Lung (tissue), 12 donors: ENCODE measurements around the gene MTUS2. TPM values are rescaled to one million over a fixed set of nuclear protein-coding genes. Genes with fewer than 3 reads are reported as not detected.

ENCODE experiments used
- ATAC-seq: fragments of 200-7000 bp; cut with Tn5 transposase; one replicate; pipeline ENCODE4 v1.9.1; 2020; ENCODE audit warnings: moderate number of reproducible peaks; ENCODE audit not compliant: insufficient read depth, low FRiP score
- DNase-seq, 3 donors: peaks; one replicate each; pipeline ENCODE4 v3.0.0-alpha.2; 2013 to 2017
- H3K27ac ChIP-seq, 2 donors: one replicate each; pipeline ENCODE4 v1.5.1; 2013; ENCODE audit warnings: mild to moderate bottlenecking in 2 of 2, moderate library complexity in 2 of 2, control low read depth in 1 of 2, inconsistent platforms in 1 of 2, low read depth in 1 of 2, low read length in 1 of 2
- H3K27me3 ChIP-seq, 3 donors: one replicate each; pipeline ENCODE4 v1.5.1; 2013; ENCODE audit warnings: low read length in 2 of 3; ENCODE audit not compliant: control insufficient read depth in 3 of 3, insufficient read depth in 3 of 3
- H3K36me3 ChIP-seq, 4 donors: one replicate each; pipeline ENCODE4 v1.5.1; 2013; ENCODE audit warnings: low read length in 4 of 4, mild to moderate bottlenecking in 1 of 4, moderate library complexity in 1 of 4; ENCODE audit not compliant: control insufficient read depth in 4 of 4, insufficient read depth in 4 of 4
- H3K4me1 ChIP-seq, 5 donors: one replicate each; pipeline ENCODE4 v1.5.1; 2013; ENCODE audit warnings: low read length in 5 of 5, mild to moderate bottlenecking in 2 of 5, moderate library complexity in 1 of 5; ENCODE audit not compliant: control insufficient read depth in 5 of 5, insufficient read depth in 5 of 5
- H3K4me3 ChIP-seq: one replicate; pipeline ENCODE4 v1.5.1; 2013; ENCODE audit warnings: mild to moderate bottlenecking, control low read depth, moderate library complexity
- H3K9ac ChIP-seq, 2 donors: one replicate each; pipeline ENCODE4 v1.5.1; 2013; ENCODE audit warnings: low read length in 2 of 2, control low read depth in 1 of 2; ENCODE audit not compliant: insufficient read depth in 1 of 2
- H3K9me3 ChIP-seq, 4 donors: one replicate each; pipeline ENCODE4 v1.5.1; 2013; ENCODE audit warnings: low read length in 3 of 4, mild to moderate bottlenecking in 1 of 4, moderate library complexity in 1 of 4; ENCODE audit not compliant: control insufficient read depth in 4 of 4, insufficient read depth in 3 of 4
- WGBS, 2 donors: extraction: QIAGEN DNeasy Blood & Tissue Kit; methylation state at CpG; one replicate each; pipeline ENCODE4 v1.1.7; 2013; 5-methylcytosine and 5-hydroxymethylcytosine counted together
- polyA plus RNA-seq, 2 donors: library from polyadenylated mRNA; stranded (reverse); fragments of 200-250 nt; gene quantifications; one replicate each; pipeline ENCODE4 v1.2.1, GENCODE V29; 2013
- total RNA-seq, 2 donors: library from RNA; depleted of rRNA in 1 of 2; stranded (reverse); fragments of >200 nt in 1 of 2; gene quantifications; one replicate each; pipeline ENCODE4 v1.2.1, GENCODE V29; 2014 to 2021
- TF ChIP-seq, protein P1 (sequence below): IDR thresholded peaks from 2 replicates; pipeline ENCODE4 v1.5.1; 2012; ENCODE audit warnings: mild to moderate bottlenecking; ENCODE audit errors: control extremely low read depth, extremely low read depth
- donor health status: control.
- donor health status: control.
- donor health status: Bipolar disorder and iron deficiency.
- donor health status: healthy.
- donor health status: DM: yes; HTN: yes; CAD: no.

MTUS2 gene
- total and polyA plus RNA-seq, 4 donors = 0.03 to 0.54 (median 0.08) TPM

DNA sequence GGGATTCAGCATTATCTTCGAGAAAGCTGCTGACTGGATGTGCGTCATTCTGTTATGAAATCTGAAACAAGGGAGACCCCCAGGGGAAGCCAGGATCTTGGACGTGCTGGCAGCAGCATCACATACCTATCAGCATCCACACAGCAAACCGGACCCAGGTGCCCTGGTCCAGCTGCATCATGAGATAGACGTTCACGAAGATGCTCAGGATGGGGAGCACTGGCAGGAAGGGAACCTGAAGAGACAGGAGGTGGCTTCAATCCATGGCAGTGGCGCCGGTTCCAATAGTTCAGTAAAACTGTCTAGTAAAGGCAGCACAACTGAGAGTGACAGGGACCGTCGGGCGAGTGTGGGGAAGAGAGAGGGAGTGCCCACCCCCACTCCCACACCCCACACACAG lies 695.9 kb downstream of the MTUS2 start:
- WGBS, 2 donors = 97% methylated on average over 11 of the region's 11 CpGs

GRCh38 chr13:29516880-29517279 lies 696.7 kb downstream of the MTUS2 start:
- DNase-seq (no peak), ATAC-seq (no peak)
- Histone ChIP-seq H3K4me1 (no peaks in the 10 kb centered on the region), H3K27ac (no peak overlapping the region), H3K9ac (no peak overlapping the region), H3K4me3 (no peak overlapping the region), H3K27me3 (no peaks in the 10 kb centered on the region), H3K36me3 (peaks cover 0 to 36% (median 12%) of the 10 kb centered on the region in 4 donors), H3K9me3 (no peaks in the 10 kb centered on the region)
- TF ChIP-seq, protein P1, sequence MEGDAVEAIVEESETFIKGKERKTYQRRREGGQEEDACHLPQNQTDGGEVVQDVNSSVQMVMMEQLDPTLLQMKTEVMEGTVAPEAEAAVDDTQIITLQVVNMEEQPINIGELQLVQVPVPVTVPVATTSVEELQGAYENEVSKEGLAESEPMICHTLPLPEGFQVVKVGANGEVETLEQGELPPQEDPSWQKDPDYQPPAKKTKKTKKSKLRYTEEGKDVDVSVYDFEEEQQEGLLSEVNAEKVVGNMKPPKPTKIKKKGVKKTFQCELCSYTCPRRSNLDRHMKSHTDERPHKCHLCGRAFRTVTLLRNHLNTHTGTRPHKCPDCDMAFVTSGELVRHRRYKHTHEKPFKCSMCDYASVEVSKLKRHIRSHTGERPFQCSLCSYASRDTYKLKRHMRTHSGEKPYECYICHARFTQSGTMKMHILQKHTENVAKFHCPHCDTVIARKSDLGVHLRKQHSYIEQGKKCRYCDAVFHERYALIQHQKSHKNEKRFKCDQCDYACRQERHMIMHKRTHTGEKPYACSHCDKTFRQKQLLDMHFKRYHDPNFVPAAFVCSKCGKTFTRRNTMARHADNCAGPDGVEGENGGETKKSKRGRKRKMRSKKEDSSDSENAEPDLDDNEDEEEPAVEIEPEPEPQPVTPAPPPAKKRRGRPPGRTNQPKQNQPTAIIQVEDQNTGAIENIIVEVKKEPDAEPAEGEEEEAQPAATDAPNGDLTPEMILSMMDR = no peak
- WGBS, 2 donors = 91 to 96% methylated on average over 12 of the region's 12 CpGs

More for the DNA sequence above, 695.9 kb downstream of the MTUS2 start:
- Histone ChIP-seq H3K36me3 (peaks cover 0 to 36% (median 12%) of the 10 kb centered on the region in 4 donors), H3K9ac (no peak overlapping the region), H3K4me3 (no peak overlapping the region), H3K27me3 (no peaks in the 10 kb centered on the region), H3K4me1 (peaks cover 0 to 3% (median 0%) of the 10 kb centered on the region in 5 donors), H3K27ac (no peak overlapping the region), H3K9me3 (no peaks in the 10 kb centered on the region)
- no peak for DNase-seq
- no peak for ATAC-seq
- TF ChIP-seq, protein P1 = no peak

- Histone ChIP-seq H3K27ac (no peak overlapping the region), H3K9ac (no peak overlapping the region)
These were observed 699.8 kb downstream of the MTUS2 start for GRCh38 chr13:29519921-29520320.

More at GRCh38 chr13:29519921-29520320, 699.8 kb downstream of the MTUS2 start:
- H3K27me3 ChIP-seq = no peaks in the 10 kb centered on the region
- DNase-seq (no peak), ATAC-seq (no peak)
- no peak overlapping the region for H3K4me3 ChIP-seq
- TF ChIP-seq, protein P1 = no peak
- no peaks in the 10 kb centered on the region for H3K4me1 ChIP-seq
- H3K36me3 ChIP-seq = peaks cover 0 to 30% (median 9%) of the 10 kb centered on the region in 4 donors
- H3K9me3 ChIP-seq = no peaks in the 10 kb centered on the region
- WGBS, 2 donors = 100% methylated on average over 3 of the region's 3 CpGs
